SK-N-SH treated with all-trans-retinoic acid at 6 μM for 48 hours (cell line): ENCODE data around the gene GUK1.

Experiments used
- ATAC-seq: fragments of 200-7000 bp; cut with Tn5 transposase; 3 replicates; pipeline ENCODE4 v1.9.1; 2020; ENCODE audit warnings: mild to moderate bottlenecking, moderate library complexity
- BACH2 ChIP-seq: fragments of 250-450 bp; sonication (Bioruptor Pico); IDR thresholded peaks from 2 replicates; pipeline ENCODE4 v1.9.0; 2021; ENCODE audit warnings: mild to moderate bottlenecking, borderline replicate concordance
- CSDC2 ChIP-seq: fragments of 250-450 bp; sonication (Bioruptor Pico); IDR thresholded peaks from 2 replicates; pipeline ENCODE4 v1.5.0; 2020; ENCODE audit warnings: mild to moderate bottlenecking, moderate library complexity
- CSRNP3 ChIP-seq: fragments of 250-450 bp; sonication (Bioruptor Pico); IDR thresholded peaks from 2 replicates; pipeline ENCODE4 v1.5.1; 2021; ENCODE audit warnings: mild to moderate bottlenecking, moderate library complexity
- ISL1 ChIP-seq: fragments of 250-450 bp; sonication (Bioruptor Pico); IDR thresholded peaks from 2 replicates; pipeline ENCODE4 v2.1.2; 2022; ENCODE audit warnings: mild to moderate bottlenecking, moderate library complexity
- PATZ1 ChIP-seq: fragments of 250-450 bp; sonication (Bioruptor Pico); IDR thresholded peaks from 2 replicates; pipeline ENCODE4 v1.8.0; 2020; ENCODE audit warnings: mild to moderate bottlenecking, moderate library complexity, borderline replicate concordance
- POU6F1 ChIP-seq: fragments of 250-450 bp; sonication (Bioruptor Pico); IDR thresholded peaks from 2 replicates; pipeline ENCODE4 v1.8.0; 2021; ENCODE audit warnings: low read depth, mild to moderate bottlenecking, moderate library complexity, borderline replicate concordance
- PPARA ChIP-seq: fragments of 250-450 bp; sonication (Bioruptor Pico); IDR thresholded peaks from 2 replicates; pipeline ENCODE4 v1.5.0; 2020; ENCODE audit warnings: mild to moderate bottlenecking, borderline replicate concordance
- RARB ChIP-seq: fragments of 250-450 bp; sonication (Bioruptor Pico); IDR thresholded peaks from 2 replicates; pipeline ENCODE4 v1.8.0; 2021; ENCODE audit warnings: mild to moderate bottlenecking, moderate library complexity
- TOX ChIP-seq: fragments of 250-450 bp; sonication (Bioruptor Pico); IDR thresholded peaks from 2 replicates; pipeline ENCODE4 v1.8.0; 2021; ENCODE audit warnings: mild to moderate bottlenecking, moderate library complexity, borderline replicate concordance
- TSHZ2 ChIP-seq: fragments of 250-450 bp; sonication (Bioruptor Pico); IDR thresholded peaks from 2 replicates; pipeline ENCODE4 v1.5.0; 2020; ENCODE audit warnings: mild to moderate bottlenecking, moderate library complexity
- ZC3H10 ChIP-seq: fragments of 250-450 bp; sonication (Bioruptor Pico); IDR thresholded peaks from 2 replicates; pipeline ENCODE4 v1.5.1; 2021; ENCODE audit warnings: mild to moderate bottlenecking, moderate library complexity
- ZFP3 ChIP-seq: fragments of 250-450 bp; sonication (Bioruptor Pico); IDR thresholded peaks from 2 replicates; pipeline ENCODE4 v1.5.0; 2020; ENCODE audit warnings: mild to moderate bottlenecking, moderate library complexity
- ZNF70 ChIP-seq: fragments of 450-650 bp; formaldehyde crosslinking; IDR thresholded peaks from 2 replicates; pipeline ENCODE4 v1.5.0; 2020; ENCODE audit warnings: mild to moderate bottlenecking, moderate library complexity
- ZNF8 ChIP-seq: fragments of 450-650 bp; formaldehyde crosslinking; IDR thresholded peaks from 2 replicates; pipeline ENCODE4 v1.5.0; 2020; ENCODE audit warnings: mild to moderate bottlenecking, moderate library complexity

GUK1 gene

GRCh38 chr1:228164561-228165371 lies 24.7 kb downstream of the GUK1 start:
- TF ChIP-seq PATZ1 (no peak), RARB (peak; percentile 72; the same call in 1 of the 2 replicates), TOX (CRISPR knock-in tag) (peak; percentile 59; the same call in 1 of the 2 replicates)

GRCh38 chr1:228165372-228166169 lies 25.5 kb downstream of the GUK1 start, which contains the start of gene IBA57:
Gene IBA57 (plus strand): TSS chr1:228165804. CDS start chr1:228165817, 13 bp downstream.
- TF ChIP-seq CSDC2 (peak; percentile 86; the same call in 1 of the 2 replicates), PPARA (CRISPR knock-in tag) (peak; percentile 88; the same call in 1 of the 2 replicates), BACH2 (CRISPR knock-in tag) (no peak; the same call in 1 of the 2 replicates), ZFP3 (CRISPR knock-in tag) (0 out of 2 replicates have a peak, but pooled peaks have one; percentile 41), TSHZ2 (CRISPR knock-in tag) (peak; percentile 48; the same call in 1 of the 2 replicates), ZC3H10 (CRISPR knock-in tag) (peak; percentile 79), ZNF8 (CRISPR knock-in tag) (no peak)
- peak; percentile 91 for ATAC-seq

More at GRCh38 chr1:228164561-228165371, 24.7 kb downstream of the GUK1 start:
- ATAC-seq: peak; percentile 26

GRCh38 chr1:228166170-228166936 lies 26.3 kb downstream of the GUK1 start:
- TF ChIP-seq ISL1: no peak
- peak; percentile 19; the same call in 1 of the 2 replicates for TF ChIP-seq POU6F1
- TF ChIP-seq, all 23 proteins: peak for 1
- ATAC-seq: peak; percentile 82

GRCh38 chr1:228168563-228169270 lies 28.6 kb downstream of the GUK1 start:
- no peak for ATAC-seq
- no peak for TF ChIP-seq ISL1
- no peak for TF ChIP-seq CSRNP3 (CRISPR knock-in tag)
- no peak for TF ChIP-seq PPARA (CRISPR knock-in tag)
- no peak for TF ChIP-seq PATZ1
- no peak for TF ChIP-seq POU6F1
- no peak for TF ChIP-seq RARB
- TF ChIP-seq ZNF70 (CRISPR knock-in tag): no peak
- no peak for TF ChIP-seq ZFP3 (CRISPR knock-in tag)
- no peak for TF ChIP-seq TSHZ2 (CRISPR knock-in tag)
- no peak for TF ChIP-seq ZNF8 (CRISPR knock-in tag)
